Measurements from ENCODE around the gene OOSP4A.

OOSP4A gene

GRCh38 chr11:60003729-60004128 is 39.9 kb downstream of the OOSP4A start:
- TF ChIP-seq CTCF (conservative IDR thresholded peaks at IDR 0.05; ENCODE audit: low read depth, low read length) = no peak
- no peaks in the 10 kb centered on the region for H3K79me2 ChIP-seq (ENCODE audit: insufficient read depth, low read depth)
- H3K4me1 ChIP-seq (ENCODE audit: low read depth, poor library complexity, severe bottlenecking) = no peaks in the 10 kb centered on the region
- no peak overlapping the region for H3K4me3 ChIP-seq (IDR thresholded peaks at IDR 0.05; ENCODE audit: insufficient read depth, low read depth, low read length)
- H3K27ac ChIP-seq = no peak overlapping the region
- H3K36me3 ChIP-seq (ENCODE audit: insufficient read depth) = no peaks in the 10 kb centered on the region
- H3K9ac ChIP-seq = no peak overlapping the region
- H3K4me2 ChIP-seq = no peak overlapping the region
- no peaks in the 10 kb centered on the region for H3K27me3 ChIP-seq (ENCODE audit: insufficient read depth, low read depth)
- no peak overlapping the region for H2AFZ ChIP-seq (ENCODE audit: low read depth)
- H4K20me1 ChIP-seq (ENCODE audit: insufficient read depth) = no peaks in the 10 kb centered on the region

DNA sequence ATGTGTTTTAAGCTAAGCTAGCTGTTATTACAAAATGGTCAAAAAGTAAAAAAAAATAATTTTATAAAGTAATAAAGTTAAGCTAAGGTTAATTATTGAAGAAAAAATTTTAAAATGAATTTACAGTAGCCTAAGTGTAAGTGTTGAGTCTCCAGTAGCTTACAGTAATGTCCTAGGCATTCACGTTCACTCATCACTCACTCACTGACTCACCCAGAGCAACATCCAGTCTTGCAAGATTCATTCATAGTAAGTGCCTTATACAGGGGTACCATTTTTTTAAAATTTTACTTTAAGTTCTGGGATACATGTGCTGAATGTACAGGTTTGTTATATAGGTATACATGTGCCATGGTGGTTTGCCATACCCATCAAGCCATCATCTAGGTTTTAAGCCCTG is 41.5 kb downstream of the OOSP4A start:
- no peak for TF ChIP-seq CTCF (conservative IDR thresholded peaks at IDR 0.05; ENCODE audit: low read depth, low read length)
- Histone ChIP-seq H3K4me2 (no peak overlapping the region), H3K9ac (no peak overlapping the region), H4K20me1 (ENCODE audit: insufficient read depth) (no peaks in the 10 kb centered on the region), H3K36me3 (ENCODE audit: insufficient read depth) (no peaks in the 10 kb centered on the region), H3K4me3 (IDR thresholded peaks at IDR 0.05; ENCODE audit: insufficient read depth, low read depth, low read length) (no peak overlapping the region), H3K27ac (no peak overlapping the region), H3K4me1 (ENCODE audit: low read depth, poor library complexity, severe bottlenecking) (no peaks in the 10 kb centered on the region), H3K79me2 (ENCODE audit: insufficient read depth, low read depth) (no peaks in the 10 kb centered on the region), H2AFZ (ENCODE audit: low read depth) (no peak overlapping the region), H3K27me3 (ENCODE audit: insufficient read depth, low read depth) (no peaks in the 10 kb centered on the region)

- Histone ChIP-seq H3K4me3 (IDR thresholded peaks at IDR 0.05; ENCODE audit: insufficient read depth, low read depth, low read length) (no peak within 1 kb of the TSS), H2AFZ (ENCODE audit: low read depth) (no peak within 1 kb of the TSS), H3K27ac (no peak within 1 kb of the TSS), H3K27me3 (ENCODE audit: insufficient read depth, low read depth) (no peaks in the 10 kb centered on the region), H3K79me2 (ENCODE audit: insufficient read depth, low read depth) (no peaks in the 10 kb centered on the region), H3K36me3 (ENCODE audit: insufficient read depth) (no peaks in the 10 kb centered on the region), H3K4me1 (ENCODE audit: low read depth, poor library complexity, severe bottlenecking) (no peaks in the 10 kb centered on the region), H3K4me2 (no peak within 1 kb of the TSS), H3K9ac (no peak within 1 kb of the TSS), H4K20me1 (ENCODE audit: insufficient read depth) (no peaks in the 10 kb centered on the region)
- no peak for TF ChIP-seq CTCF (conservative IDR thresholded peaks at IDR 0.05; ENCODE audit: low read depth, low read length)
Measured at GRCh38 chr11:60016881-60017280, 53.0 kb downstream of the OOSP4A start, which contains the start of gene OOSP4B. Gene OOSP4B (plus strand): TSS chr11:60017181.

DNA sequence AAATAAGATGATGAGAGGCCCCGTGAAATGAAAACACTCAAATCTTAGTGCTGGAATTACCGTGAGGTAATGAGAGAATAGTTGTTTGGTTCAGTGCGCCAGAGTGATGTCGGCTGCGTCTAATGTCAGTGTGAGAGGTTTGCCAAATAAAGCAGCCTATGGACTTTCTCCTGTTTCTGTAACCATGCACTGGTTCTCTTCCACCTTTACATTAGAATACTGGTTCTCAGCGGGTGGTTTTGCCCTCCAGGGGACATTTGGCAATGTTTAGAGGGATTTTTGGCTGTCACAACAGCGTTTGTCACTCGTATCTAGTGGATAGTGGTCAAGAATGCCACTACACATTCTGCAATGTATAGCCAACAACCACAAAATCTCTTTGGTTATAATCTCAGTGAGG is 54.2 kb downstream of the OOSP4A start:
- H2AFZ ChIP-seq (ENCODE audit: low read depth) = no peak overlapping the region
- TF ChIP-seq CTCF (conservative IDR thresholded peaks at IDR 0.05; ENCODE audit: low read depth, low read length) = no peak
- H3K27me3 ChIP-seq (ENCODE audit: insufficient read depth, low read depth) = no peaks in the 10 kb centered on the region
- no peak overlapping the region for H3K4me2 ChIP-seq
- H3K27ac ChIP-seq = no peak overlapping the region
- no peaks in the 10 kb centered on the region for H3K4me1 ChIP-seq (ENCODE audit: low read depth, poor library complexity, severe bottlenecking)
- no peaks in the 10 kb centered on the region for H3K79me2 ChIP-seq (ENCODE audit: insufficient read depth, low read depth)
- H3K4me3 ChIP-seq (IDR thresholded peaks at IDR 0.05; ENCODE audit: insufficient read depth, low read depth, low read length) = no peak overlapping the region
- H3K9ac ChIP-seq = no peak overlapping the region
- H3K36me3 ChIP-seq (ENCODE audit: insufficient read depth) = no peaks in the 10 kb centered on the region
- H4K20me1 ChIP-seq (ENCODE audit: insufficient read depth) = no peaks in the 10 kb centered on the region

Measured in KMS-11 (cell line).